GM12878 (cell line): ENCODE results near the gene ACTBL2. TPM values are rescaled to one million over a fixed set of nuclear protein-coding genes. Genes with fewer than 3 reads are reported as not detected.

Experiments used
- ATAC-seq: fragments of 200-7000 bp; cut with Tn5 transposase; 3 replicates; pipeline ENCODE4 v1.9.1; 2020; ENCODE audit warnings: mild to moderate bottlenecking, moderate library complexity
- BruUV-seq: library from RNA; stranded (reverse); fragments of 400-500 nt; replicated peaks from 2 replicates; lab custom pipeline; 2021; lab: Mats Ljungman, UMichigan
- CTCF ChIA-PET: fragments of 300-600 bp; sonication (Branson Sonifier 250); formaldehyde crosslinking; extraction: SDS; loops from one replicate; lab custom pipeline; 2021; ENCODE audit warnings: inconsistent platforms; lab: Yijun Ruan, JAX
- POLR2A ChIA-PET: fragments of 350-600 bp; formaldehyde crosslinking; extraction: SDS; loops from one replicate; lab custom pipeline; 2021; ENCODE audit warnings: inconsistent platforms; lab: Charles Lee
- RAD21 ChIA-PET: fragments of 300-600 bp; sonication (Branson Sonifier 250); formaldehyde crosslinking; loops from one replicate; lab custom pipeline; 2023; ENCODE audit warnings: antibody characterized with exemption; ENCODE audit not compliant: unreplicated experiment; lab: Charles Lee
- SMC1A ChIA-PET: fragments of 300-600 bp; sonication (Branson Sonifier 250); formaldehyde crosslinking; loops from one replicate; lab custom pipeline; 2023; ENCODE audit not compliant: unreplicated experiment, uncharacterized antibody; lab: Charles Lee
- DNase-seq: peaks from one replicate; pipeline ENCODE4 v3.0.0-alpha.2; 2011; ENCODE audit warnings: low read depth, low spot score
- FAIRE-seq: peaks from 3 replicates; lab custom pipeline; 2011; peaks lifted over from hg19 to GRCh38; lab: Jason Lieb, UNC
- H2AFZ ChIP-seq: 2 replicates; pipeline ENCODE4 v1.6.0; 2011; ENCODE audit warnings: low read depth, low read length, control low read depth; ENCODE audit not compliant: control insufficient read depth
- H3K27ac ChIP-seq: 2 replicates; pipeline ENCODE4 v1.5.1; 2011; ENCODE audit warnings: control low read depth; ENCODE audit not compliant: control insufficient read depth, insufficient read depth
- H3K27me3 ChIP-seq, 2 experiments: replicated peaks in 1 of 2; 2 replicates each; pipeline versions ENCODE4 v1.6.0 to v1.6.1; 2011; ENCODE audit warnings: low read length in 1 of 2; ENCODE audit not compliant: control insufficient read depth in 2 of 2, insufficient read depth in 2 of 2
- H3K36me3 ChIP-seq, 2 experiments: 2 replicates each; pipeline ENCODE4 v1.5.1; 2011; ENCODE audit warnings: low read length in 1 of 2; ENCODE audit not compliant: control insufficient read depth in 2 of 2, insufficient read depth in 2 of 2
- H3K4me1 ChIP-seq: 2 replicates; pipeline ENCODE4 v1.6.1; 2011; ENCODE audit warnings: mild to moderate bottlenecking, low read length, moderate library complexity, mixed read lengths; ENCODE audit not compliant: control insufficient read depth, insufficient read depth
- H3K4me2 ChIP-seq: 2 replicates; pipeline ENCODE4 v1.6.0; 2011; ENCODE audit warnings: control low read depth; ENCODE audit not compliant: control insufficient read depth, insufficient read depth
- H3K4me3 ChIP-seq: fragments of 200-600 bp; sonication (generic); 2 replicates; pipeline ENCODE4 v1.5.1; 2016
- H3K79me2 ChIP-seq: 2 replicates; pipeline ENCODE4 v1.6.0; 2011; ENCODE audit warnings: low read length; ENCODE audit not compliant: control insufficient read depth, insufficient read depth
- H3K9ac ChIP-seq: 2 replicates; pipeline ENCODE4 v1.8.0; 2011; ENCODE audit warnings: low read length, control low read depth, mixed read lengths; ENCODE audit not compliant: control insufficient read depth, insufficient read depth
- H3K9me3 ChIP-seq: replicated peaks from 3 replicates; pipeline ENCODE4 v1.5.1; 2011; ENCODE audit warnings: mild to moderate bottlenecking, low read length; ENCODE audit not compliant: control insufficient read depth, insufficient read depth
- H4K20me1 ChIP-seq: 2 replicates; pipeline ENCODE4 v1.6.0; 2011; ENCODE audit not compliant: control insufficient read depth, insufficient read depth
- RELA ChIP-seq: fragments of 450-650 bp; IDR thresholded peaks from 2 replicates; pipeline ENCODE4 v1.8.0; 2014; ENCODE audit warnings: borderline replicate concordance; ENCODE audit not compliant: partially characterized antibody
- SMC3 ChIP-seq: IDR thresholded peaks from 2 replicates; pipeline ENCODE4 v1.6.1; 2011; ENCODE audit warnings: low read length, improper control_type of control experiment, borderline replicate concordance
- USF1 ChIP-seq: IDR thresholded peaks from 2 replicates; pipeline ENCODE4 v1.6.1; 2011; ENCODE audit warnings: borderline replicate concordance, low read depth, mild to moderate bottlenecking, moderate library complexity, mixed read lengths, low read length; ENCODE audit not compliant: insufficient read depth; ENCODE audit errors: extremely low read length
- USF2 ChIP-seq: IDR thresholded peaks from 2 replicates; pipeline ENCODE4 v1.6.1; 2011; ENCODE audit warnings: low read depth, low read length, improper control_type of control experiment, borderline replicate concordance
- WGBS: methylation state at CpG from one replicate; pipeline ENCODE4 v1.1.6; 2016; ENCODE audit warnings: low lambda C conversion rate; ENCODE audit not compliant: insufficient replicate concordance, insufficient coverage; ENCODE audit errors: missing lambda C conversion rate; 5-methylcytosine and 5-hydroxymethylcytosine counted together
- in situ Hi-C: fragments of 300-500 bp; cut with MboI; formaldehyde crosslinking; loops from 9 replicates; pipeline ENCODE4 v1.14.3; 2018; ENCODE audit warnings: mixed read lengths
- intact Hi-C: fragments of 100-400 bp; cut with micrococcal nuclease; formaldehyde crosslinking; loops from one replicate; pipeline ENCODE4 v1.14.2; 2022; ENCODE audit not compliant: unreplicated experiment
- polyA plus RNA-seq, 11 experiments: library from polyadenylated mRNA; depleted of rRNA in 4 of 11; unstranded in 6 of 11; stranded (reverse) in 5 of 11; fragments of >200 nt; fragmentation: Nextera tagmentation in 4 of 11; fragmentation: Illumina TruSeq in 1 of 11; extraction: Ambion mirVana in 4 of 11; extraction: Trizol in 1 of 11; gene quantifications; 1 replicate in 1 of 11; 2 replicates in 10 of 11; pipeline versions ENCODE4 v1.2.1 to v1.2.3, GENCODE V29; 2011 to 2016; ENCODE audit warnings: inconsistent platforms in 2 of 11, missing spikeins in 2 of 11, low read depth in 1 of 11
- total RNA-seq, 4 experiments: library from RNA; depleted of rRNA in 3 of 4; stranded (reverse); fragments of >200 nt in 3 of 4; fragmentation: Illumina TruSeq in 1 of 4; extraction: Trizol in 1 of 4; gene quantifications; 2 replicates each; pipeline versions ENCODE4 v1.2.1 to v1.2.3, GENCODE V29; 2013 to 2021

The ACTBL2 gene
- total and polyA plus RNA-seq, 10 of the 15 experiments (the other 5 are each of a cell fraction or from before 2014, with no cell fraction given), result 0.04 to 0.06 (median 0.04) TPM; not detected in 7

- TF ChIP-seq SMC3 (no peak), RELA (no peak), USF2 (no peak)
Observed at GRCh38 chr5:57509501-57510260, 27.1 kb upstream of the ACTBL2 start (continued).

GRCh38 chr5:57508211-57508610, 25.6 kb upstream of the ACTBL2 start:
- H3K27me3 ChIP-seq, result no peaks in the 10 kb centered on the region; a peak in 1 of 4 replicates
- no peaks in the 10 kb centered on the region; the same call in 2 of the 3 replicates for H3K9me3 ChIP-seq
- WGBS, result 10% methylated on average over 2 of the region's 2 CpGs
- ChIA-PET SMC1A (interaction anchor here (1.6 to 2.0 kb wide), 2 partner anchors 8 to 953 kb away, joined by 3 to 5 read pairs; no protein-coding TSS in a partner anchor), CTCF (interaction anchor here (0.7 to 2.4 kb wide), 2 partner anchors 9 to 12 kb away, joined by 3 to 13 read pairs; no protein-coding TSS in a partner anchor), POLR2A (no interaction called here), RAD21 (no interaction called here)
- H4K20me1 ChIP-seq, result no peaks in the 10 kb centered on the region
- H3K9ac ChIP-seq, result no peak overlapping the region
- no peak for DNase-seq
- no peak for ATAC-seq
- H2AFZ ChIP-seq, result no peak overlapping the region
- no peak for TF ChIP-seq USF1
- in situ Hi-C loops, result no loop called here
- H3K79me2 ChIP-seq, result no peaks in the 10 kb centered on the region
- no peaks in the 10 kb centered on the region for H3K4me1 ChIP-seq
- no peak overlapping the region for H3K4me2 ChIP-seq
- intact Hi-C loops, result no loop called here
- H3K27ac ChIP-seq, result no peak overlapping the region
- no peaks in the 10 kb centered on the region for H3K36me3 ChIP-seq
- no peak overlapping the region for H3K4me3 ChIP-seq
- no peak for FAIRE-seq
- no TSS peak for BruUV-seq
